GM21737 (cell line): ENCODE measurements around the gene MAGED2.
A peak's percentile ranks its signal among the peaks of the same experiment; 100 is the strongest.
"Not testable (repeated sequence)": the region's sequence is repeated elsewhere in the genome, so short reads cannot be mapped to it uniquely, and the experiment has no call there.

ENCODE experiments used
- ATAC-seq: cut with Tn5 transposase; IDR thresholded peaks from one replicate; pipeline ENCODE4 v1.9.1; 2021; ENCODE audit warnings: mild to moderate bottlenecking, moderate library complexity; ENCODE audit not compliant: unreplicated experiment

MAGED2 gene, protein sequence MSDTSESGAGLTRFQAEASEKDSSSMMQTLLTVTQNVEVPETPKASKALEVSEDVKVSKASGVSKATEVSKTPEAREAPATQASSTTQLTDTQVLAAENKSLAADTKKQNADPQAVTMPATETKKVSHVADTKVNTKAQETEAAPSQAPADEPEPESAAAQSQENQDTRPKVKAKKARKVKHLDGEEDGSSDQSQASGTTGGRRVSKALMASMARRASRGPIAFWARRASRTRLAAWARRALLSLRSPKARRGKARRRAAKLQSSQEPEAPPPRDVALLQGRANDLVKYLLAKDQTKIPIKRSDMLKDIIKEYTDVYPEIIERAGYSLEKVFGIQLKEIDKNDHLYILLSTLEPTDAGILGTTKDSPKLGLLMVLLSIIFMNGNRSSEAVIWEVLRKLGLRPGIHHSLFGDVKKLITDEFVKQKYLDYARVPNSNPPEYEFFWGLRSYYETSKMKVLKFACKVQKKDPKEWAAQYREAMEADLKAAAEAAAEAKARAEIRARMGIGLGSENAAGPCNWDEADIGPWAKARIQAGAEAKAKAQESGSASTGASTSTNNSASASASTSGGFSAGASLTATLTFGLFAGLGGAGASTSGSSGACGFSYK

DNA sequence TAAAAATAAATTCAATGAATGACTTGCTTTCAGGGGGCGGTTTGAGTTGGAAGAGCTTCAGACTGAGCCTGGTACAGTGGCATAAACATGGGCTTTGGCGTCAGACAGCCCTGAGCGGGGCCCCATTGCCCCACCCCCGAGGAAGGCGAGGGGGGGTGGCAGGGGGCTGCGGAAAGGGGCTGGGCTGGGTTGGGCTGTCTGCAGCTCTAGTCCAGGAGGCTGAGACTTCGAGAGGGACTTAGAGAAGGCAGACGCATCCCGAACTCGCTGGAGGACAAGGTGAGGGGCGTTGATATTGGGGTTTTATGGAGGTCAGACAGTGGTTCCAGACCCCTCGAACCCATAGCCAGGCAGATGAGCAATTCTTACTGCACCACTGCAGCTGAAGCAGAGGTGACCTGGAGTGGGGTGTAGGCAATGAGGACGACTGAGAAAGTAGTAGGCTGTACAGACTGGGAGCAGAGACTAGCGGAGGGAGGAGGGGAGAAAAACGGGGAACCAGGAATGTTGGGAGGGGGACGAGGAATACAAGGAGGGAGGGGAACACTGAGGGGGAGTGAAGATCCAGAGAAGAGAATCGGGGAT, at the start of gene MAGED2:
TSS of gene MAGED2 (plus strand) at position 222 of the 585 bp plus-strand sequence. CDS start 1,587 bp downstream, outside the sequence.
- ATAC-seq: no peak

- no peak for ATAC-seq
Measured at GRCh38 chrX:54758114-54759055, 49.2 kb upstream of the MAGED2 start.

GRCh38 chrX:54774391-54775094, 33.0 kb upstream of the MAGED2 start:
- not testable (repeated sequence) for ATAC-seq

DNA sequence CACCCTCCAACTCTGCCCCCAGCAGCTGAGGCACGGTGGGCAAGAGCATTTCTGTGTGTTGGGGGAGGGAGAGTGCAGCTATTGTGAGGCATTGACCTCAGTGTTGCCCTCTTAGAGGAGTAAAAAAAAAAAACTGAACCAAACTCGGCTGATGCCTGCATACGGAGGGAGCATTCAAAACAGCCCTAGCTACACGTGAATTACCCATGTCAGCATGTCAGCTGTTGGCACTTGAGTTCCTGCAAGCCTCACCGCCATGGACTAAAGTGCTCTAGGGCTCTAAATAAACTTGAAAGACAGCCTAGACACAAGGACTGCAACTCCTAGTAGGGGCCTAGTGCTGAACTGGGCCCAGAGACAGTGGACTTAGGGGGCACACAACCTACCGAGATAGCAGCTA, 31.5 kb upstream of the MAGED2 start:
- no peak for ATAC-seq

DNA sequence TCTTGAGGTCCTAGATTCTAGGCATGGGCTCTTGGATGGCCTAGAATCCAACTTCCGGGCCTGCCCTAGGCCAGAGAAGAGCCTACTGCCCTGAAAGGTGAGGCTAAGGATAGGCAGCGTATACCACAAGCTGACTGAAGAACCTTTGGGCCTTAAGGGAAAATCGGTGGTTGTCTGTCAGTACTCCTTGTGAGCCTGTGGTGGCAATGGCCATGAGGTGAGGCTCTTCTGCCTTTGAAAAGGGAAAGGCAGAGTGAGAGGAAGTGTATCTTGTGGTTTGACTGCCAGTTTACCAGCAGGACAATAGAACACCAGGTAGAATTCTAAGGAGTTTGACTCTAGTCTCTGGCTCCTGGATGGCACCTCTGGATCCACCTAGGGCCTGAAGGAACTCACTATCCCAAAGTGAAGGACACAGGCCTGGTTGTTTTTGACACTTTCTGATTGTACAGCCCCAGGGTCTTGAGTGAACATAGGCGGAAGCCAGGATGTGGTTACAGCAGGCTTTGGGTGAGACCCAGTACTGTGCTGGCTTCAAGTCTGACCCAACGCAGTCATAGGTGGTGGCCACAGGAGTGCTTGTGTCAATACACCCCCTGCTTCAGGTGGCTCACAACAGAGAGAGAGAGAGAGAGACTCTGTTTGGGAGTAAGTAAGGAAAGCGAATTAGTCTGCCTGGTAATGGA, 30.4 kb upstream of the MAGED2 start:
- no peak for ATAC-seq

GRCh38 chrX:54785901-54786300, 21.6 kb upstream of the MAGED2 start:
- ATAC-seq: no peak

- ATAC-seq: no peak
Measured at GRCh38 chrX:54786967-54787366, 20.6 kb upstream of the MAGED2 start.

DNA sequence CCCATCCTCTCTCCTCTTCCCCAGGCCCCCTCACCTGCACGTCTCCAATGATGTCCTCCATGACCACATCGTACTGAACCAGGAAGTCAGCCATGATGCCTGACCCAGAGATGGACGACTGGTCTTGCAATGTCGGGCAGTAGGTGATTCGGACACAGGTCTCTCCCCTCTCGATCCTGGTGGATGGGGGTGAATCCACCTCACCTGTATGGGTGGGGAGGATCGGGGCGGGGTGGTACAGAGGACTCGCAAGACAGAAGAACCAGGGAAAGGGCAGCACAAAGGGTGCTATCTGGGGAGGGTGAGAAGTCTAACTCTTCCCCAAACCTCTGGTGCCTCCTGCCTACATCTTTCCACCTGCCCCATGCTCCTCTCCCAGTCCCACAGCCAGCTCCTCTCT, 19.1 kb upstream of the MAGED2 start:
- ATAC-seq: no peak

- ATAC-seq: not testable (repeated sequence)
Measured at GRCh38 chrX:54789405-54789804, 18.1 kb upstream of the MAGED2 start.

- no peak for ATAC-seq
Measured at GRCh38 chrX:54794028-54794427, 13.5 kb upstream of the MAGED2 start.

DNA sequence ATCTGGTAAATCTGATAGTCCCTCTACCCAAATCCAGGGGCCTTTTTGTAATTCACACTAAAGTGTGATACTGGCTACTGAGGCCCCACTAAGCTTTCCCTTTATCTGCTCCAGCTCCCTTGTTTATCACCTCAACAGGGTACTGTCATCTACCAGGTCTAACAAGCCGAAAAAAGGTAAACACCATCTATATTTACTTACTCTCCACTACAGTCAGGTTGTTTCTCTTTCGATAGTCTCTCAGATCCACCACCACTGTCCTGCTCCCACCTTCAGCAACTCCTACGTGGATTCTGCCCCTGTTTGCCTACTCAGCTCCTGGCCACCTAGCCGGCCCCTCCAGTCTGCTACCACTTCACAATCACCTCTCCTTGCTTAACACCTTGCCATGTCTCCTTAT, 12.8 kb upstream of the MAGED2 start:
- no peak for ATAC-seq

DNA sequence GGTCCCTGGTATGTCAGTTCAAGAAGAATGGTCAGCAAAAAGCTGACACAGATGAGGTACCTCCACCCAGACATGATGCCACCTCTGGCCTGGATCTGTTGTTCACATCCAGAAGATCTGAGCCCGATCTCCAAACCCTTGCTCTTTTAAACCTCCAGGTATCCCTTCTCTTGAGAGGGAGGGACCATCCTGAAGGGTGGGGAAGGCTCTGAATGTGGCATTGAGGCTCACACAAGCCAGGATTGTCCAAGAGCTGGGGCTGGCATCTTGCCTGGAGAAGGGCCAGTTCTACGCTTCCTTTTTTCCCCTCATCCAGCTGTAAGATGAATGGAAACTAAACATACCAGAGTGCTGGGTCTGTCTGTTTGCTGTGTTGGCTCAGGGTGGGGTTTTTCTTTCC, 9.4 kb upstream of the MAGED2 start, which contains the start of gene ITIH6:
TSS of gene ITIH6 (minus strand) at position 119 of the 400 bp plus-strand sequence. CDS start at position 74, 45 bp downstream.
- no peak for ATAC-seq

GRCh38 chrX:54799046-54799445, 8.5 kb upstream of the MAGED2 start:
- no peak for ATAC-seq

- peak; percentile 30 for ATAC-seq
Measured at GRCh38 chrX:54808109-54808604, 612 bp downstream of the MAGED2 start.

DNA sequence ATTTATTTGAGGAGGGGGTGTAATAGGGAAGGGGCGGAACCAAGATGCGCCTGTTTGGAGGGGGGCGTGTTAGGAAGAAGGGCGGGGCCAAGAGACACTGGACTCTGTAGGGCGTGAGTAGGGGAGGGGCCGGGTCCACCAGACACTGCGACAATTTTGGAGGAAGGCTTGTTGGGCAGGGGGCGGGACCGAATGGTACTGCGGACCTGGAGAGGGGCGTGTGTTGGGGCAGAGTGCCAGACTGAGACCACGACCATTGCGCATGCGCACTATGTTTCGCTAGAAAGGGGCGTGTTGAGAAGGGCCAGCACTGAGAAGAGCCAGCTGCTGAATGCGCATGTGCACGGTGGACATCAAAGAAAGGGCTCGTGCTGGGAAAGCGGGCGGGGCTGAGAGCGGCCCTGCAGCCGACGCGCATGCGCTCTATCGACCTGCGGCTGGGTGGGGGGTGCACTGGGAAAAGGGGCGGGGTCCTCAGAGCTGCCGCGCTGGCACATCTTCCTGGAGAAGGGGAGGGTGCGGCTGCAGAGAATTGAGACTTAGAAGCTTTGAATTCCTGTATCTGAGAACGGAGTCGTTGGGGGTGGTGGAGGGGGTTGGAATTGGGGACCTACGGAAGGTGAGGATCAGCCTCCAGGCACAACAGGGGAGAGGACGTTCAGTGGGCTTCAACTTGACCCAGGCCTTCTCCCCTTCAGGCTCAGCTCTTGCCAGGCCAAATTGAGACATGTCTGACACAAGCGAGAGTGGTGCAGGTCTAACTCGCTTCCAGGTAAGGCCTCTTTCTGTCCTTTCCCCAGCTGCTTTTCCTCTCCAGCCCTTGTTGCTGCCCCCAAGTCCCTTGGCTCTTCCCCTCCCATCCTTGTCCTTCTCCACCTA, 1.3 kb downstream of the MAGED2 start:
- ATAC-seq: peak; percentile 85

DNA sequence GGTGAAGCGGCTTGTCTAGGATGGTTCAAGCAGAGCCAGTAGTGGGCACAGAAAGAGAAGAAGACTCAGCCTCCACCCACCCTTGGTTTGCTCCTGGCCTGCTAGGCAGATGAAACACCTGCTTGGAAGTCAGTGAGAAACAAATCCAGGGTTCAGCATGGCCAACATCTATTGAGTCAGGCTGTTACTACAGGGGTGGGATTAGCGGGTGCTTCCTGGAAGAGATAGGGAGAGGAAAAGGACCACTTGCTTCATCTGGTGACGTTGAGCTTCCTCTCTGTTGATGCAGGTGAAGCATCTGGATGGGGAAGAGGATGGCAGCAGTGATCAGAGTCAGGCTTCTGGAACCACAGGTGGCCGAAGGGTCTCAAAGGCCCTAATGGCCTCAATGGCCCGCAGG, 3.0 kb downstream of the MAGED2 start:
- ATAC-seq: no peak

GRCh38 chrX:54811301-54811885, 3.8 kb downstream of the MAGED2 start:
- ATAC-seq: no peak

GRCh38 chrX:54812306-54812705, 4.8 kb downstream of the MAGED2 start:
- no peak for ATAC-seq
